ENCODE measurements around the gene FAM229A.

FAM229A gene

GRCh38 chr1:32327204-32327603, 35.1 kb downstream of the FAM229A start:
- DNase-seq = no peak

GRCh38 chr1:32321712-32322291, 40.5 kb downstream of the FAM229A start:
- DNase-seq = no peak

- no peak for DNase-seq
These were observed 44.0 kb downstream of the FAM229A start for GRCh38 chr1:32318127-32318869.

- DNase-seq = no peak
These were observed 45.4 kb downstream of the FAM229A start for GRCh38 chr1:32316903-32317277.

- no peak for DNase-seq
These were observed 50.4 kb downstream of the FAM229A start for GRCh38 chr1:32311709-32312393.

All from T-helper 9 cell (primary cell).